ENCODE data around the gene CCDC186. TPM values are rescaled to one million over a fixed set of nuclear protein-coding genes. Genes with fewer than 3 reads are reported as not detected.

The CCDC186 gene
- total and polyA plus RNA-seq, 2 of the 4 experiments (the other 2 are of a cell fraction): 3.0 to 6.1 TPM

DNA sequence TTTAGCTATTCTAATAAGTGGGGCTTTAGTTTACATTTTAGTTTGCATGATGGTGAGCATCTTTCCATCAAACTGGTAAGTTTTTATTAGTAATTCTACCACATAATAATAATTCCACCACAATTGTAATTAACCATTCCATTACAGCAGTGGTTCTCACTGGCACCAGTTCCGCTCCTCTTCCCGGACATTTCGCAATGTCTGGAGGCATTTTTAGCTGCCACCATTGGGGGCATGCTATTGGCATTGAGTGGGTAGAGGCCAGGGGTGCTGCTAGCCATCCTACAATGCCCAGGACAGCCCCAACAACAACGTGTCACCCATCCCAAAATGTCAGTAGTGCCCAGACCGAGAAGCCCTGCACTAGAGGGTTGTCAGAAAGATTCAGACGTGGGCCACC lies 98.9 kb downstream of the CCDC186 start:
- Histone ChIP-seq H3K4me1 (ENCODE audit: control insufficient read depth, insufficient read depth, low read length) (no peaks in the 10 kb centered on the region), H3K23ac (ENCODE audit: low read depth, low read length) (no peak overlapping the region), H3K36me3 (ENCODE audit: control insufficient read depth, insufficient read depth, low read length) (no peaks in the 10 kb centered on the region), H3K18ac (ENCODE audit: low read depth, low read length) (no peak overlapping the region), H3K27ac (ENCODE audit: insufficient read depth, low read length) (no peak overlapping the region), H4K91ac (ENCODE audit: insufficient read depth, low read depth, low read length) (no peak overlapping the region), H2BK120ac (ENCODE audit: low read depth, low read length) (no peak overlapping the region), H4K5ac (ENCODE audit: low read depth, low read length) (no peak overlapping the region), H3K27me3 (ENCODE audit: control insufficient read depth, insufficient read depth, low read length) (peaks cover 6% of the 10 kb centered on the region), H3K79me1 (ENCODE audit: low read depth in 1 of 2, low read length in 2 of 2) (no peaks in the 10 kb centered on the region), H4K20me1 (ENCODE audit: insufficient read depth, low read length) (no peaks in the 10 kb centered on the region), H3K14ac (replicated peaks; ENCODE audit: low read depth, low read length) (no peak overlapping the region), H4K8ac (ENCODE audit: low read depth in 2 of 2, low read length in 2 of 2) (no peak overlapping the region), H3K4me3 (ENCODE audit: insufficient read depth, low read depth, low read length) (no peak overlapping the region), H2BK15ac (ENCODE audit: low read depth, low read length) (no peak overlapping the region), H3K9ac (ENCODE audit: low read depth, low read length) (no peak overlapping the region), H3K4ac (ENCODE audit: low read depth, low read length) (no peak overlapping the region), H2AK9ac (replicated peaks; ENCODE audit: low read depth, low read length, poor library complexity) (no peak overlapping the region), H3K4me2 (ENCODE audit: low read depth, low read length) (no peak overlapping the region), H3K9me3 (ENCODE audit: control insufficient read depth, insufficient read depth, low read length) (no peaks in the 10 kb centered on the region), H3K9me1 (ENCODE audit: insufficient read depth, low read length) (no peaks in the 10 kb centered on the region), H2BK5ac (ENCODE audit: low read depth, low read length, poor library complexity, severe bottlenecking) (no peak overlapping the region), H2AK5ac (ENCODE audit: low read depth, low read length) (no peak overlapping the region), H2BK20ac (ENCODE audit: low read depth, low read length) (no peak overlapping the region), H2AFZ (replicated peaks; ENCODE audit: low read length, poor library complexity) (no peak overlapping the region), H3K56ac (ENCODE audit: extremely low read depth, insufficient read depth, low read length) (no peak overlapping the region)
- dilution Hi-C loops (cut with HindIII; ENCODE audit: low sequenced_read_pairs, unreplicated experiment) (no loop called here), in situ Hi-C loops (cut with MboI; ENCODE audit: low sequenced_read_pairs) (no loop called here), intact Hi-C loops (cut with micrococcal nuclease) (no loop called here)
- no CpG with 5 or more reads among the region's 6 CpGs for WGBS, 2 experiments (ENCODE audit: extremely low coverage in 2 of 2, insufficient read length in 1 of 2)
- CTCF ChIA-PET: interaction anchor here (0.6 kb wide), 1 partner anchor 25 kb away, joined by 3 read pairs; no protein-coding TSS in a partner anchor
- DNase-seq (no peak), ATAC-seq (ENCODE audit: low read depth) (no peak)
- POLR2A ChIA-PET (ENCODE audit: unreplicated experiment): no interaction called here
- no peak for TF ChIP-seq RCOR1 (IDR thresholded peaks at IDR 0.05; ENCODE audit: insufficient replicate concordance, low read length)
- peak; percentile 66 for TF ChIP-seq CEBPB (IDR thresholded peaks at IDR 0.05; ENCODE audit: low read depth, low read length)
- BruUV-seq (replicated peaks): no TSS peak
